CD4-positive, alpha-beta T cell treated with Interleukin-17A for 4 hours (primary cell): ENCODE results near the gene ACRBP.
A peak's percentile ranks its signal among the peaks of the same experiment; 100 is the strongest.

Experiments
- DNase-seq: peaks from one replicate; pipeline ENCODE4 v3.0.0-alpha.2; 2020; ENCODE audit warnings: mixed read lengths

Gene ACRBP

GRCh38 chr12:6647083-6647604 lies at the start of gene ACRBP:
ACRBP (minus strand) TSS chr12:6647432; CDS start chr12:6647366, 66 bp downstream.
- peak; percentile 58 for DNase-seq

GRCh38 chr12:6695313-6696045 lies 48.2 kb upstream of the ACRBP start:
- DNase-seq: no peak

GRCh38 chr12:6694701-6695100 lies 47.5 kb upstream of the ACRBP start:
- DNase-seq: no peak

- no peak for DNase-seq
These were observed 46.7 kb upstream of the ACRBP start for GRCh38 chr12:6693832-6694355.

- DNase-seq: no peak
These were observed 45.7 kb upstream of the ACRBP start for GRCh38 chr12:6692888-6693287.

- no peak for DNase-seq
These were observed 44.2 kb upstream of the ACRBP start for GRCh38 chr12:6691473-6691872.

- peak; percentile 97 for DNase-seq
These were observed 42.0 kb upstream of the ACRBP start, which contains the start of gene ZNF384 for GRCh38 chr12:6688999-6689882. ZNF384 (minus strand) TSS chr12:6689375; CDS start chr12:6679520, 9,855 bp downstream.

- DNase-seq: peak; percentile 50
These were observed 41.3 kb upstream of the ACRBP start for GRCh38 chr12:6688543-6688998.

GRCh38 chr12:6685814-6686213 lies 38.6 kb upstream of the ACRBP start:
- DNase-seq: no peak

- DNase-seq: peak; percentile 50
These were observed 37.4 kb upstream of the ACRBP start for GRCh38 chr12:6684609-6685008.

GRCh38 chr12:6676962-6677361 lies 29.7 kb upstream of the ACRBP start:
- DNase-seq: no peak

GRCh38 chr12:6672143-6672542 lies 24.9 kb upstream of the ACRBP start:
- no peak for DNase-seq

GRCh38 chr12:6667559-6668210 lies 20.5 kb upstream of the ACRBP start:
- DNase-seq: no peak

- no peak for DNase-seq
These were observed 19.0 kb upstream of the ACRBP start for GRCh38 chr12:6666211-6666610.

- DNase-seq: no peak
These were observed 17.7 kb upstream of the ACRBP start for GRCh38 chr12:6664902-6665301.

- peak; percentile 96 for DNase-seq
These were observed 15.9 kb upstream of the ACRBP start, which contains the start of gene ING4 for GRCh38 chr12:6662906-6663742. ING4 (minus strand) TSS chr12:6663119; CDS start chr12:6663101, 18 bp downstream.

- DNase-seq: no peak
These were observed 15.3 kb upstream of the ACRBP start for GRCh38 chr12:6662602-6662905.

GRCh38 chr12:6653987-6654386 lies 6.8 kb upstream of the ACRBP start:
- DNase-seq: no peak

- no peak for DNase-seq
These were observed 6.1 kb upstream of the ACRBP start for GRCh38 chr12:6653342-6653741.

GRCh38 chr12:6652391-6652790 lies 5.2 kb upstream of the ACRBP start:
- DNase-seq: no peak

- DNase-seq: no peak
These were observed 3.6 kb upstream of the ACRBP start for GRCh38 chr12:6650832-6651231.
